Right lobe of liver (tissue), 6 donors: ENCODE results near the gene ZNF630. TPM values are rescaled to one million over a fixed set of nuclear protein-coding genes. Genes with fewer than 3 reads are reported as not detected.
"Not testable (repeated sequence)": the region's sequence is repeated elsewhere in the genome, so short reads cannot be mapped to it uniquely, and the experiment has no call there.

Source experiments
- ATAC-seq, 4 donors: fragments of 200-7000 bp; cut with Tn5 transposase; one replicate each; pipeline ENCODE4 v1.9.1; 2020; ENCODE audit warnings: mild to moderate bottlenecking in 4 of 4, moderate library complexity in 4 of 4
- DNase-seq, 3 donors: peaks; one replicate each; pipeline ENCODE4 v3.0.0-alpha.2; 2020
- H3K27ac ChIP-seq, 3 donors: fragments of 200-600 bp; one replicate each; pipeline ENCODE4 v1.8.0; 2022
- H3K27me3 ChIP-seq, 2 donors: fragments of 200-600 bp; one replicate each; pipeline ENCODE4 v1.8.0; 2022
- H3K36me3 ChIP-seq, 4 donors: fragments of 200-600 bp; sonication (generic) in 1 of 4; one replicate each; pipeline versions ENCODE4 v1.5.1 to v1.8.0; 2017 to 2022; ENCODE audit warnings: control low read depth in 1 of 4
- H3K4me1 ChIP-seq, 4 donors: fragments of 200-600 bp; sonication (generic) in 1 of 4; one replicate each; pipeline versions ENCODE4 v1.5.1 to v1.8.0; 2017 to 2022; ENCODE audit warnings: control low read depth in 1 of 4
- H3K4me3 ChIP-seq, 3 donors: fragments of 200-600 bp; one replicate each; pipeline ENCODE4 v1.8.0; 2022
- H3K9me3 ChIP-seq, 4 donors: fragments of 200-600 bp; sonication (generic) in 1 of 4; one replicate each; pipeline versions ENCODE4 v1.5.1 to v1.8.0; 2017 to 2022; ENCODE audit warnings: control low read depth in 1 of 4
- CTCF ChIP-seq, 4 donors: fragments of 200-600 bp in 3 of 4; fragments of 450-650 bp in 1 of 4; IDR thresholded peaks; one replicate each; pipeline versions ENCODE4 v1.5.1 to v1.8.0; 2016 to 2022; ENCODE audit warnings: antibody characterized with exemption in 4 of 4, mild to moderate bottlenecking in 2 of 4
- POLR2A ChIP-seq: fragments of 450-650 bp; IDR thresholded peaks from one replicate; pipeline ENCODE4 v1.6.1; 2017; ENCODE audit warnings: antibody characterized with exemption, mild to moderate bottlenecking
- WGBS: methylation state at CpG from one replicate; pipeline ENCODE4 v1.1.6; 2018; ENCODE audit warnings: low coverage, low lambda C conversion rate; ENCODE audit not compliant: insufficient coverage; ENCODE audit errors: missing lambda C conversion rate; 5-methylcytosine and 5-hydroxymethylcytosine counted together
- intact Hi-C, 2 donors: fragments of 100-400 bp; cut with DNase I; formaldehyde crosslinking; loops; one replicate each; pipeline versions ENCODE4 v1.11.2 to v1.14.1; 2022
- total RNA-seq, 6 experiments: library from RNA; depleted of rRNA in 2 of 6; stranded (reverse); fragments of >200 nt in 2 of 6; fragmentation: NEBNext Ultra II Directional in 3 of 6; extraction: Animal tissue kit (Norgen Biotek cat#: 25700) in 3 of 6; gene quantifications; one replicate each; pipeline versions ENCODE4 v1.1.0 to v1.2.4, GENCODE V29; 2016 to 2023
- donor health status: DM: no; HTN: yes; CAD: no.
- donor health status: DM: no; HTN: no; CAD: no.
- donor health status: DM: no; HTN: no; CAD: no.
- donor health status: DM: no; HTN: yes; CAD: no.
- donor health status: DM: no; HTN: yes; CAD: no.

ZNF630 gene
- total RNA-seq, 6 experiments from 2014 or later: 0.35 to 1.2 (median 0.84) TPM; not detected in 1

GRCh38 chrX:48022100-48022499, 49.3 kb downstream of the ZNF630 start:
- WGBS: 70% methylated on average over 3 of the region's 3 CpGs
- Histone ChIP-seq H3K4me3 (no peak overlapping the region), H3K27me3 (no peaks in the 10 kb centered on the region), H3K27ac (no peak overlapping the region), H3K9me3 (no peaks in the 10 kb centered on the region), H3K36me3 (no peaks in the 10 kb centered on the region), H3K4me1 (no peaks in the 10 kb centered on the region)
- TF ChIP-seq CTCF (IDR thresholded peaks at IDR 0.05) (no peak), POLR2A (no peak)
- intact Hi-C loops: loop anchor here (10.0 kb wide), 1 partner anchor 167 kb away; no protein-coding TSS in a partner anchor
- no peak for DNase-seq
- ATAC-seq: no peak

GRCh38 chrX:48021026-48021900, 50.2 kb downstream of the ZNF630 start:
- TF ChIP-seq POLR2A (peak; percentile 15), CTCF (IDR thresholded peaks at IDR 0.05) (no peak)
- no peaks in the 10 kb centered on the region for H3K27me3 ChIP-seq
- H3K36me3 ChIP-seq: no peaks in the 10 kb centered on the region
- intact Hi-C loops: loop anchor here (10.0 kb wide), 1 partner anchor 166 kb away; no protein-coding TSS in a partner anchor
- H3K27ac ChIP-seq: peak overlapping the region; percentile 84 to 88 (median 85)
- no peaks in the 10 kb centered on the region for H3K4me1 ChIP-seq
- ATAC-seq (peak; percentile 85 to 88 (median 87)), DNase-seq (peak; percentile 61 to 77 (median 72))
- no peaks in the 10 kb centered on the region for H3K9me3 ChIP-seq
- H3K4me3 ChIP-seq: peak overlapping the region; percentile 42 to 56 (median 50)
- WGBS: 21% methylated on average over 30 of the region's 30 CpGs

GRCh38 chrX:48020472-48020871, 51.0 kb downstream of the ZNF630 start:
- WGBS: 50% methylated on average over 11 of the region's 11 CpGs
- not testable (repeated sequence) for H3K9me3 ChIP-seq, H3K4me1 ChIP-seq, DNase-seq, H3K36me3 ChIP-seq, H3K27me3 ChIP-seq
- intact Hi-C loops: loop anchor here (10.0 kb wide), 1 partner anchor 166 kb away; no protein-coding TSS in a partner anchor
- Histone ChIP-seq H3K27ac (peak overlapping the region in 1 of 3 donors; percentile 88), H3K4me3 (peak overlapping the region in 2 of 3 donors; percentile 50 to 56)
- peak in 1 of 4 donors; percentile 37 for ATAC-seq

GRCh38 chrX:48019892-48020291, 51.5 kb downstream of the ZNF630 start:
- H3K27me3 ChIP-seq, H3K4me1 ChIP-seq, H3K4me3 ChIP-seq, H3K36me3 ChIP-seq, H3K9me3 ChIP-seq, ATAC-seq, H3K27ac ChIP-seq, DNase-seq: not testable (repeated sequence)
- no CpG with 5 or more reads among the region's 1 CpG for WGBS
- intact Hi-C loops: loop anchor here (10.0 kb wide), 1 partner anchor 165 kb away; no protein-coding TSS in a partner anchor

- H3K27me3 ChIP-seq, intact Hi-C loops, H3K4me1 ChIP-seq, H3K27ac ChIP-seq, ATAC-seq, DNase-seq, H3K36me3 ChIP-seq, H3K9me3 ChIP-seq, H3K4me3 ChIP-seq: not testable (repeated sequence)
- WGBS: no CpG with 5 or more reads among the region's 46 CpGs
These were observed 54.7 kb downstream of the ZNF630 start for GRCh38 chrX:48016583-48017310.

GRCh38 chrX:48009445-48009960, 61.9 kb downstream of the ZNF630 start:
- no CpG with 5 or more reads among the region's 2 CpGs for WGBS
- H3K27ac ChIP-seq, H3K27me3 ChIP-seq, intact Hi-C loops, H3K4me1 ChIP-seq, DNase-seq, H3K9me3 ChIP-seq, H3K4me3 ChIP-seq, ATAC-seq, H3K36me3 ChIP-seq: not testable (repeated sequence)

Other genes starting within 250 kb of the ZNF630 start
- 1 to 10 TPM; 2.4 to 3.8 (median 3.3) TPM for gene ZNF81, start 234.7 kb downstream of the ZNF630 start, total RNA-seq
- 1 to 10 TPM; 2.1 to 2.5 (median 2.3) TPM for gene ZNF182, start 67.7 kb downstream of the ZNF630 start, total RNA-seq
- gene SPACA5, start 64.7 kb downstream of the ZNF630 start, total RNA-seq: not detected
- gene SPACA5B, start 59.0 kb upstream of the ZNF630 start, total RNA-seq: not detected
- not detected for gene SSX5, start 125.2 kb upstream of the ZNF630 start, total RNA-seq
- not detected for gene SSX1, start 183.8 kb upstream of the ZNF630 start, total RNA-seq